Heart right ventricle (tissue), 16 donors: ENCODE measurements around the gene EVX2. TPM values are rescaled to one million over a fixed set of nuclear protein-coding genes. Genes with fewer than 3 reads are reported as not detected.

Experiments used
- ATAC-seq, 8 donors: fragments of 200-7000 bp; cut with Tn5 transposase; one replicate each; pipeline ENCODE4 v1.9.1; 2020; ENCODE audit warnings: mild to moderate bottlenecking in 8 of 8, moderate library complexity in 8 of 8, moderate number of reproducible peaks in 1 of 8
- DNase-seq, 2 donors: peaks; one replicate each; pipeline ENCODE4 v3.0.0-alpha.2; 2020
- H3K27ac ChIP-seq, 10 donors: fragments of 200-600 bp; sonication (generic) in 2 of 10; one replicate each; pipeline versions ENCODE4 v1.5.0 to v1.8.0; 2020 to 2022; ENCODE audit warnings: mild to moderate bottlenecking in 3 of 10
- H3K27me3 ChIP-seq, 7 donors: fragments of 200-600 bp; one replicate each; pipeline ENCODE4 v1.8.0; 2021 to 2022; ENCODE audit warnings: mild to moderate bottlenecking in 2 of 7
- H3K36me3 ChIP-seq, 9 donors: fragments of 200-600 bp; sonication (generic) in 1 of 9; one replicate each; pipeline versions ENCODE4 v1.5.0 to v1.8.0; 2020 to 2022; ENCODE audit warnings: mild to moderate bottlenecking in 2 of 9
- H3K4me1 ChIP-seq, 9 donors: fragments of 200-600 bp; sonication (generic) in 1 of 9; one replicate each; pipeline versions ENCODE4 v1.5.0 to v1.8.0; 2020 to 2022; ENCODE audit warnings: mild to moderate bottlenecking in 4 of 9
- H3K4me3 ChIP-seq, 10 donors: fragments of 200-600 bp; sonication (generic) in 2 of 10; one replicate each; pipeline versions ENCODE4 v1.5.0 to v1.8.0; 2020 to 2022; ENCODE audit warnings: mild to moderate bottlenecking in 7 of 10, moderate library complexity in 2 of 10
- H3K9me3 ChIP-seq, 11 donors: fragments of 200-600 bp in 10 of 11; sonication (generic) in 2 of 11; one replicate each; pipeline versions ENCODE4 v1.5.0 to v1.8.0; 2013 to 2022; ENCODE audit warnings: mild to moderate bottlenecking in 2 of 11, control low read depth in 1 of 11, moderate library complexity in 1 of 11
- WGBS, 2 donors: extraction: QIAGEN DNeasy Blood & Tissue Kit; methylation state at CpG; one replicate each; pipeline ENCODE4 v1.1.7; 2013; ENCODE audit warnings: inconsistent platforms in 1 of 2; 5-methylcytosine and 5-hydroxymethylcytosine counted together
- intact Hi-C, 10 donors: fragments of 100-400 bp; cut with DNase I; formaldehyde crosslinking; loops; one replicate each; pipeline versions ENCODE4 v1.11.1 to v1.14.2; 2022
- polyA plus RNA-seq, 2 donors: library from polyadenylated mRNA; stranded (reverse); fragments of 200-250 nt; gene quantifications; one replicate each; pipeline ENCODE4 v1.2.3, GENCODE V29; 2013
- total RNA-seq, 10 donors: library from RNA; stranded (reverse); fragmentation: NEBNext Ultra II Directional in 3 of 10; extraction: Animal tissue kit (Norgen Biotek cat#: 25700) in 3 of 10; gene quantifications; one replicate each; pipeline versions ENCODE4 v1.2.1 to v1.2.4, GENCODE V29; 2021 to 2023
- TF ChIP-seq, protein P1 (sequence below), 9 donors: fragments of 200-600 bp; sonication (generic) in 2 of 9; IDR thresholded peaks; one replicate each; pipeline versions ENCODE4 v1.5.0 to v1.8.0; 2021 to 2022; ENCODE audit warnings: antibody characterized with exemption in 9 of 9, mild to moderate bottlenecking in 5 of 9, moderate library complexity in 1 of 9
- donor health status: Arrhythmogenic right ventricular cardiomyopathy.
- donor health status: ischemic (EF 13 %, LVEDD 7.1; RV severe dilation, severe dysfunction).
- donor health status: healthy with polysubstance abuse.
- donor health status: DM: no; HTN: yes; CAD: no.
- donor health status: DM: no; HTN: no; CAD: no.
- donor health status: ischemic (EF 25% LVEDD 6.9; RV normal size, moderate dysfunction).
- donor health status: ischemic (EF 25% LVEDD 5.7; RV mildly dilated, moderate dysfunction).
- donor health status: healthy.
- donor health status: DM: yes; HTN: yes; CAD: no.
- donor health status: Ischemic cardiomyopathy.
- donor health status: ischemic (EF 35%, LVEDD 5.7; RV mildly dilated, moderate dysfunction).
- donor health status: nonischemic (EF 11% LVEDD 7.7; RV severe dilation, severe dysfunction).
- donor health status: DM: yes; HTN: yes; CAD: no.
- donor health status: PGD.
- donor health status: ischemic (EF 29% LVEDD 5.4; RV normal size, mild dysfunction).
- donor health status: nonischemic (EF 23%, LVEDD 6.1; RV moderate dilation, normal function).

EVX2 gene
- total and polyA plus RNA-seq, 12 donors, result not detected

DNA sequence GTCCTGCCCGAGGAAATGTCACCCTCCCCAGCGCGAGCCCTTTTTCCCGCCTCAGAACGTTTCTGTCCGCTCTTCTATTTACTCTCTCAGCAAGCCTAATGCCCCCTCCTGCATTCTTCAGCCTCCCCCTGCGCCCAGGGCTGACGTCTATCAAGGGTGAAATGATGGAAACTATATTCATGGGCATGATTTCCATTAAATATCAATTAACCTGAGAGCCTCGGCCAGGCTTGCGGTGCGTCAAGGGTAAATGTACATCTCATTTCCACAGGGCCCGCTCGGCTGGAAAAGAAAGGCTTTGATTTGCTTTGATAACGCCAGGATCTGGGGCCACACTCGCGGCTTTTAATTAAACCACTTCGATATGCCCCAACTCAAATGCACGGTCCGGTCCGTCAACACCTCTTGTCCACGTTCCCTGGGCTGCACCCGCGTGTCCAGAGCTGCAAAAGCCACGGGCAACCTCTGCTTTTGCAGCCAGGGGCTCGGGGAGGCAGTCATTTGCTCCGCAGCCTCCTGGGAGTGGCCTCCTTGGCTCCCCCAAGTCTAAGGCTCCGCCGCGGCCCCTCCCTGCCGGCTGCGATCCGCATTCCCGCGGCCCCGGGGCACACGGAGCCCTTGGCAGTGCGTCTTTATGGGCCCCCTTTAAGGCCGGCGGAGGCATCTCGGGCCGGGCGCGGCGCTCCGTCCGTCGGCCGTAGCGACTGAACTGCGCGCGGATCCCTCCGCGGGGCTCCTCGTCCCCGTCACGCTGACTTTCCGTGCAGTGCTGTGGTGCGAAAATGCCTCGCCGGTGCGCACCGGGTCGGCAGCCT is 45.4 kb upstream of the EVX2 start, which contains the start of gene HOXD8:
Gene HOXD8, plus strand, starts transcription at position 724 of the 815 bp plus-strand sequence. CDS start 662 bp downstream, outside the sequence.
- no peaks in the 10 kb centered on the region for H3K9me3 ChIP-seq
- DNase-seq (peak in 1 of 2 donors; percentile 43), ATAC-seq (peak in 3 of 8 donors; percentile 19 to 32 (median 28))
- peak within 1 kb of the TSS in 9 of 10 donors; percentile 20 to 51 (median 39) for H3K4me3 ChIP-seq
- 2 to 3% methylated on average over 64 of the region's 64 CpGs for WGBS, 2 donors
- peaks cover 58 to 99% (median 97%) of the 10 kb centered on the region in 7 donors for H3K27me3 ChIP-seq
- peaks cover 0 to 44% (median 11%) of the 10 kb centered on the region in 9 donors for H3K4me1 ChIP-seq
- TF ChIP-seq, protein P1, sequence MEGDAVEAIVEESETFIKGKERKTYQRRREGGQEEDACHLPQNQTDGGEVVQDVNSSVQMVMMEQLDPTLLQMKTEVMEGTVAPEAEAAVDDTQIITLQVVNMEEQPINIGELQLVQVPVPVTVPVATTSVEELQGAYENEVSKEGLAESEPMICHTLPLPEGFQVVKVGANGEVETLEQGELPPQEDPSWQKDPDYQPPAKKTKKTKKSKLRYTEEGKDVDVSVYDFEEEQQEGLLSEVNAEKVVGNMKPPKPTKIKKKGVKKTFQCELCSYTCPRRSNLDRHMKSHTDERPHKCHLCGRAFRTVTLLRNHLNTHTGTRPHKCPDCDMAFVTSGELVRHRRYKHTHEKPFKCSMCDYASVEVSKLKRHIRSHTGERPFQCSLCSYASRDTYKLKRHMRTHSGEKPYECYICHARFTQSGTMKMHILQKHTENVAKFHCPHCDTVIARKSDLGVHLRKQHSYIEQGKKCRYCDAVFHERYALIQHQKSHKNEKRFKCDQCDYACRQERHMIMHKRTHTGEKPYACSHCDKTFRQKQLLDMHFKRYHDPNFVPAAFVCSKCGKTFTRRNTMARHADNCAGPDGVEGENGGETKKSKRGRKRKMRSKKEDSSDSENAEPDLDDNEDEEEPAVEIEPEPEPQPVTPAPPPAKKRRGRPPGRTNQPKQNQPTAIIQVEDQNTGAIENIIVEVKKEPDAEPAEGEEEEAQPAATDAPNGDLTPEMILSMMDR (IDR thresholded peaks at IDR 0.05), result no peak
- intact Hi-C loops, result loop anchor here (2.0 to 10.0 kb wide), 9 partner anchors 423 to 1018 kb away; no protein-coding TSS in a partner anchor
- H3K27ac ChIP-seq, result peak within 1 kb of the TSS in 7 of 10 donors; percentile 5 to 80 (median 38)
- H3K36me3 ChIP-seq, result no peaks in the 10 kb centered on the region

DNA sequence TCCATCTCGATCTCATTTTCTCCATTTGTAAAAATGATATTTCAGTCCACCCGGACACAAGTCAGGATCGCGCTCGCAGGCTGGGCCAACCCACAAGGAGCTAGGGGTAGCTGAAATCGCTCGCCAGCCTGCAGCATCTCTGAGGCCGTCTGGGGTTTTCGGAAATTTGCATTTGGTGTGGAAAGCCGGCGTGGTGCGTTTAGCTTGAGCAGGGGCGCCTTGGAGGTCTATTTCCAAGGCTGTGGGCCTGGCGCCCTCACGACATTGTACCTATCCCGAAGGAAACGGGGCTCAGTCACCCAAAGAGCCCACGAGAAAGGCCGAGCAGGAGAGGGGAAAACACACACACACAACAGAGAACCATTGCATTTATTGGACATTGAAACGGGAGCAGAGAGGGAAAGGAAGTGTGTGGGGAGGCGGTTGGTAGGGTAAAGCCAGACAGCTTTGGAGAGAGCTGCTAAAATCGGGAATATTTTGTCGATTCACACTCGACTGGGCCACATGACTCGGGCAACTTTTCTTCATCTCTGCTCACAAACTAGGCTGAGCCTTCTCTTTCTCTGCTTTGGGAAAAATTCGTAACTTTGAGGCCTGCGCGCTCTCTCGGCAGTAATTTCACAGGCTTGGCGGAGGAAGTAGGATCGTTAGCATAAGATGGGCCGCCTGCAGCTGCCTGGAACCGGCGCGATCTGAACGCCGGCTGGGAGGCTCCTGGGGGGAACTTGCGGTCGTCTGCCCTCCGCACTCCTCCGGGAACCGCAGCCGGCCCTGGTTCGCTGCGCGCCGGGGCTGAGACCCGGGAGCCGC is 44.6 kb upstream of the EVX2 start:
- Histone ChIP-seq H3K9me3 (no peaks in the 10 kb centered on the region), H3K4me1 (peaks cover 0 to 48% (median 13%) of the 10 kb centered on the region in 9 donors), H3K27me3 (peaks cover 61 to 99% (median 97%) of the 10 kb centered on the region in 7 donors), H3K27ac (no peak overlapping the region), H3K4me3 (peak overlapping the region in 5 of 10 donors; percentile 39 to 51 (median 43)), H3K36me3 (no peaks in the 10 kb centered on the region)
- WGBS, 2 donors, result 10 to 16% methylated on average over 49 of the region's 49 CpGs
- DNase-seq, result no peak
- TF ChIP-seq, protein P1 (IDR thresholded peaks at IDR 0.05), result no peak
- intact Hi-C loops, result loop anchor here (2.0 to 10.0 kb wide), 9 partner anchors 424 to 1019 kb away; no protein-coding TSS in a partner anchor
- no peak for ATAC-seq

DNA sequence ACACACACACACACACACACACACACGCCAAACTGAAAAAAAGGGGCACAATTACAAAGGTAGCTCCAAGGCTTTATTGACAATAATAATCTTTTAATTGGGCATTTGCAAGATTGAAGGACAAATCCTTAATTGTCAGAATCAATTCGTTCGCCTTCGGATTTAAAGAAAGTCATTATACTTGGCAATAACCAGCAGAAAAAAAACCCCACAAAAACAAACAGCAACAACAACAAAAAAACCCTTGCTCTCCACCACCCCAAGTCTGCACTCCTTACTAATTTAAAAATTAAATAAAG is 44.0 kb upstream of the EVX2 start:
- Histone ChIP-seq H3K27me3 (peaks cover 61 to 99% (median 97%) of the 10 kb centered on the region in 7 donors), H3K4me1 (peaks cover 0 to 52% (median 19%) of the 10 kb centered on the region in 9 donors)
- no peak for ATAC-seq

More for the DNA sequence above, 44.0 kb upstream of the EVX2 start:
- TF ChIP-seq, protein P1 (IDR thresholded peaks at IDR 0.05), result no peak
- Histone ChIP-seq H3K27ac (no peak overlapping the region), H3K36me3 (no peaks in the 10 kb centered on the region), H3K4me3 (no peak overlapping the region), H3K9me3 (no peaks in the 10 kb centered on the region)
- intact Hi-C loops, result loop anchor here (1.0 to 10.0 kb wide), 13 partner anchors 425 to 1020 kb away; no protein-coding TSS in a partner anchor
- DNase-seq, result no peak
- 21 to 32% methylated on average over 4 of the region's 4 CpGs for WGBS, 2 donors
